ENCODE results near the gene SLU7.
"Not testable (repeated sequence)": the region's sequence is repeated elsewhere in the genome, so short reads cannot be mapped to it uniquely, and the experiment has no call there.

GRCh38 chr5:160436661-160437060 lies 17.8 kb upstream of the SLU7 start:
- not testable (repeated sequence) for TF ChIP-seq CTCF (conservative IDR thresholded peaks at IDR 0.05; ENCODE audit: low read length); EZH2phosphoT487 (IDR thresholded peaks at IDR 0.05; ENCODE audit: borderline replicate concordance, low read depth, low read length)

Data from OCI-LY7 (cell line).